Liver (tissue), 3 donors: ENCODE results near the gene CNTN1.

Experiments
- CTCF ChIP-seq: fragments of 150-350 bp; IDR thresholded peaks from 2 replicates; pipeline ENCODE4 v1.5.1; 2017; ENCODE audit warnings: improper control_type of control experiment, low read depth, low read length; ENCODE audit not compliant: missing input control
- EGR1 ChIP-seq, 2 donors: IDR thresholded peaks; 2 replicates each; pipeline ENCODE4 v1.6.1; 2016 to 2018; ENCODE audit warnings: antibody characterized with exemption in 2 of 2, low read depth in 2 of 2
- FOXA1 ChIP-seq: IDR thresholded peaks from 2 replicates; pipeline ENCODE4 v1.6.1; 2016; ENCODE audit warnings: antibody characterized with exemption
- MAX ChIP-seq: IDR thresholded peaks from 2 replicates; pipeline ENCODE4 v1.6.1; 2016; ENCODE audit warnings: antibody characterized with exemption
- donor health status: healthy.
- donor health status: healthy.

GRCh38 chr12:40937891-40938290 is 245.7 kb downstream of the CNTN1 start:
- TF ChIP-seq CTCF (no peak), FOXA1 (no peak), EGR1 (IDR thresholded peaks at IDR 0.05; ENCODE audit: low read depth in 2 of 2) (no peak), MAX (no peak)
